Psoas muscle (tissue), 8 donors: ENCODE measurements around the gene ADRA2B. TPM values are rescaled to one million over a fixed set of nuclear protein-coding genes. Genes with fewer than 3 reads are reported as not detected.
"Not testable (repeated sequence)": the region's sequence is repeated elsewhere in the genome, so short reads cannot be mapped to it uniquely, and the experiment has no call there.

Source experiments
- ATAC-seq, 4 donors: fragments of 200-7000 bp; cut with Tn5 transposase; one replicate each; pipeline ENCODE4 v1.9.1; 2020; ENCODE audit warnings: moderate library complexity in 3 of 4, mild to moderate bottlenecking in 2 of 4
- DNase-seq, 2 donors: peaks; one replicate each; pipeline ENCODE4 v3.0.0-alpha.2; 2020
- H3K27ac ChIP-seq: fragments of 200-600 bp; one replicate; pipeline ENCODE4 v1.8.0; 2022
- H3K27me3 ChIP-seq, 3 donors: fragments of 200-600 bp in 1 of 3; one replicate each; pipeline versions ENCODE4 v1.6.1 to v1.8.0; 2013 to 2022; ENCODE audit warnings: low read length in 2 of 3, mild to moderate bottlenecking in 2 of 3, moderate library complexity in 1 of 3; ENCODE audit not compliant: insufficient read depth in 3 of 3
- H3K36me3 ChIP-seq, 2 donors: fragments of 200-600 bp in 1 of 2; one replicate each; pipeline versions ENCODE4 v1.6.1 to v1.8.0; 2013 to 2022; ENCODE audit warnings: low read depth in 1 of 2, mild to moderate bottlenecking in 1 of 2, moderate library complexity in 1 of 2; ENCODE audit not compliant: insufficient read depth in 1 of 2
- H3K4me1 ChIP-seq: fragments of 200-600 bp; one replicate; pipeline ENCODE4 v1.8.0; 2022
- H3K4me3 ChIP-seq: fragments of 200-600 bp; one replicate; pipeline ENCODE4 v1.8.0; 2022; ENCODE audit warnings: mild to moderate bottlenecking
- H3K9me3 ChIP-seq: fragments of 200-600 bp; one replicate; pipeline ENCODE4 v1.8.0; 2022
- WGBS, 3 donors: extraction: QIAGEN DNeasy Blood & Tissue Kit; methylation state at CpG; one replicate each; pipeline versions ENCODE4 v1.1.6 to v1.1.7; 2013; 5-methylcytosine and 5-hydroxymethylcytosine counted together
- intact Hi-C, 2 donors: fragments of 100-400 bp; cut with DNase I; formaldehyde crosslinking; loops; one replicate each; pipeline versions ENCODE4 v1.11.0 to v1.14.2; 2022
- polyA plus RNA-seq, 3 donors: library from polyadenylated mRNA; stranded (reverse); fragments of 200-250 nt; gene quantifications; one replicate each; pipeline ENCODE4 v1.2.3, GENCODE V29; 2013
- total RNA-seq, 4 donors: library from RNA; stranded (reverse); fragmentation: NEBNext Ultra II Directional in 2 of 4; extraction: Animal tissue kit (Norgen Biotek cat#: 25700) in 2 of 4; gene quantifications; one replicate each; pipeline versions ENCODE4 v1.2.1 to v1.2.4, GENCODE V29; 2021 to 2023
- TF ChIP-seq, protein P1 (sequence below): fragments of 200-600 bp; IDR thresholded peaks from one replicate; pipeline ENCODE4 v1.8.0; 2022; ENCODE audit warnings: antibody characterized with exemption
- donor health status: healthy with polysubstance abuse.
- donor health status: DM: no; HTN: no; CAD: no; lungs with moderate emphysema.
- donor health status: Bipolar disorder and iron deficiency.
- donor health status: healthy.
- donor health status: DM: yes; HTN: yes; CAD: no.
- donor health status: DM: no; HTN: no; CAD: no.
- donor health status: DM: no; HTN: no; CAD: no.
- donor health status: DM: yes; HTN: yes; CAD: no.

Gene ADRA2B
- total and polyA plus RNA-seq, 7 donors = 1.6 to 5.3 (median 2.1) TPM

DNA sequence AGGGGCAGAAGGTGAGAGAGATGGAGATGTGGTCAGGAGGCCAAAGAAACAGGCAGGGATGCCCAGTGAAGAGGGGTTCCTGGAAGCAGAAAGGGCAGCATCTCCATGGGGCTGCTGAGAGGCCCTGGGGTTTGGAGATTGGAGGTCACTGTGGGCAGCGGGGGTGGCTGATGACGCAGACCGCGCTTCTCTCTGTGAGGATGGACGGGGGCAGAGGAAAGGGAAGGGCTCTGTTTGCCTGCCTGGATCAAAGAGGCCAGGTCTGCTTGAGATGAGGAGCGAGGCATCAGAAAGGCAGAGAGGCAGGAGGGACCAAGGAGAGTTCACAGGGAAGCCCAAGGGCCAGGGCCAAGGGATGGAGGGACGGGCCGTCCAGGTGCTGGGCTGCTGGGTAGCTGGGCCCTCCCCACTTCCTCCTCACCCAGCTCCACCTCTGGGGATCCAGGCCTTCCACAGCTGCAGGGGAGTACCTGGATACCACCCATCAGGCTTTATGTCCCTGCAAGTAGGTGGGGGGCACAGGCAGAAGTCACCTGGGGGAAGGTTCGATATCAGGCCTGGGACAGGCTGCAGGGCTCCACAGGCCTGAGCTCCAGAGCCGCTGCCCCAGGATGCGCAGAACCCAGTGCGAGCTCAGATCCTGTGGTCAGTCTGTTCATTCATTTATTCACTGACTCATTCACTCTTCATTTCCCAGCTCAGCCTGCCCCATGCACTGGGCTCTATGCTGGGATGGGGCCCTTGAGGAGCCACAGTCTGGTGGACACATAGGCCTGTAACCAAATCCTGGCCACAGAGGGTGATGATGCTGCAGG lies 30.6 kb downstream of the ADRA2B start:
- DNase-seq = no peak

DNA sequence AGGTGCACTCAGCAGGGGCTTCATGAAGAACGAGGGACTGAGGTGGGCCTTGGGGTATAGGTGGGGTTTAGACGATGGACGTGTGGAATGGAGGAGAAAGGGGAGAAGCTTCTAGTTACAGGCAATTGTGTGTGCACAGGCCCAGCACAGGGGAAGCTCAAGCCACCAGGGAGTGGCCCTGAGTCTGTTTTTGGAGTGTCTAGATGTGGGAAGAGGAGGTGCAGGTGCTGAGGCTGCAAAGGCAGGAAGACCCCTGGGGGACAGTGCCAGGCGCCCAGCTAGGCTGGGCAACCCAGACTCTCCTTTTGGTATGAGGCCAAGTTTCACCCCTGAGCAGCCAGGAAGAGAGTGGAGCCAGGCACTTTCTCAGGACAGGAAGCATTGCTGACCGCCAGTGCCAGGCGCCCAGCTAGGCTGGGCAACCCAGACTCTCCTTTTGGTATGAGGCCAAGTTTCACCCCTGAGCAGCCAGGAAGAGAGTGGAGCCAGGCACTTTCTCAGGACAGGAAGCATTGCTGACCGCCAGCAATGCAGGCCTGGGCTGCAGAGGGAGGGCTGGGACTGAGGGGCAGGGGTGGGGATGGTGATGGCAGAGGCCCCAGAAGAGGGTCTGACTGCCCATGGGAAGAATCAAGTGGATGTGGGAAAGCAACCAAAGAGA lies 31.4 kb downstream of the ADRA2B start:
- H3K27me3 ChIP-seq, H3K4me3 ChIP-seq, H3K27ac ChIP-seq, ATAC-seq, H3K36me3 ChIP-seq, intact Hi-C loops, H3K9me3 ChIP-seq, DNase-seq: not testable (repeated sequence)
- WGBS, 3 donors = 67 to 73% (median 70%) methylated on average over 5 to 7 of the region's 7 CpGs
- H3K4me1 ChIP-seq = peaks cover 12% of the 10 kb centered on the region

More for the DNA sequence above, 30.6 kb downstream of the ADRA2B start:
- TF ChIP-seq, protein P1, sequence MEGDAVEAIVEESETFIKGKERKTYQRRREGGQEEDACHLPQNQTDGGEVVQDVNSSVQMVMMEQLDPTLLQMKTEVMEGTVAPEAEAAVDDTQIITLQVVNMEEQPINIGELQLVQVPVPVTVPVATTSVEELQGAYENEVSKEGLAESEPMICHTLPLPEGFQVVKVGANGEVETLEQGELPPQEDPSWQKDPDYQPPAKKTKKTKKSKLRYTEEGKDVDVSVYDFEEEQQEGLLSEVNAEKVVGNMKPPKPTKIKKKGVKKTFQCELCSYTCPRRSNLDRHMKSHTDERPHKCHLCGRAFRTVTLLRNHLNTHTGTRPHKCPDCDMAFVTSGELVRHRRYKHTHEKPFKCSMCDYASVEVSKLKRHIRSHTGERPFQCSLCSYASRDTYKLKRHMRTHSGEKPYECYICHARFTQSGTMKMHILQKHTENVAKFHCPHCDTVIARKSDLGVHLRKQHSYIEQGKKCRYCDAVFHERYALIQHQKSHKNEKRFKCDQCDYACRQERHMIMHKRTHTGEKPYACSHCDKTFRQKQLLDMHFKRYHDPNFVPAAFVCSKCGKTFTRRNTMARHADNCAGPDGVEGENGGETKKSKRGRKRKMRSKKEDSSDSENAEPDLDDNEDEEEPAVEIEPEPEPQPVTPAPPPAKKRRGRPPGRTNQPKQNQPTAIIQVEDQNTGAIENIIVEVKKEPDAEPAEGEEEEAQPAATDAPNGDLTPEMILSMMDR = no peak
- Histone ChIP-seq H3K36me3 (no peaks in the 10 kb centered on the region), H3K9me3 (no peaks in the 10 kb centered on the region), H3K27me3 (no peaks in the 10 kb centered on the region), H3K4me1 (peaks cover 12% of the 10 kb centered on the region), H3K4me3 (no peak overlapping the region), H3K27ac (no peak overlapping the region)
- 95 to 96% (median 96%) methylated on average over 12 of the region's 12 CpGs for WGBS, 3 donors
- intact Hi-C loops = no loop called here
- no peak for ATAC-seq

DNA sequence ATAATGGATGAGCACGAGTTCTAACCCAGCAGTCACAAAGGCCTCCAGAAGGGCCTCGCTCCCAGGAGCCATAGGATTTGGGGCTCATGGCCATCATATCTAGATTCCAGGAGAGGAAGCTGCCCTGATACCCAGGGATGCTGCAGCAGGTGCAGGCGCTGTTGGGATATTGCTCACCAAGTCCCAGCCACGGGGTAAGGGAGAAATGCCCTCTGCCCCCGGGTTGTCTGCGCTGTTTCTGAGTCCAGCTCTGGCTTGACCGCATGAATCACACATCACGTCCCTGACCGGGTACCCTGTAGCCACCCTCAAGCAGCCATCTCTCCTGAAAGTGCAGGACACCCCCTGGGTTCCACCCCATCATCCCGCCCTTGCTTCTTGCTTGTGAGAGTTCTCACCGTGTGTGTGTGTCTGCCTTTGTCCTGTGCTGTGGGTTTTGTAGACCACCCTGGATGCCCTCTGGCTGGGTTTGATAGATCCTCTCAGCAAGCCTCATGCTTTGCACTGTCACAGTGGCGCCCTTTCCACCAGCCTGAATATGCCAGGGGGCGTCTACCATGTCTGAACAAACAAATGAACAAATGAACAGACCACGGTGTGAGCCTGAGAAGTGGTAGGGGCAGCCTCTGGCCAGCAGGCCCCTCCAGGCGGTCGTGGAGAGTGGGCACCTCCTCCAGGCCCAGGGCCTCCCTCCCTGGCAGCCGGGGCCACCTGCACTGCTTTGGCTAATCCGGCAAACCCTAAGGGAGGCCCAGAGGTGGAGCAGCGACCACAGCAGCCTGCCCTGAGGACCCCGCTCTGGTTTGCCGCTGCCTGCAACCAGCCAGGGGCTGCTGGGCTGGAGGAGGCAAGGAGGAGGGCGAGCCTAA lies 32.1 kb downstream of the ADRA2B start:
- no peak for DNase-seq
- peaks cover 12% of the 10 kb centered on the region for H3K4me1 ChIP-seq
- H3K4me3 ChIP-seq = no peak overlapping the region
- no peaks in the 10 kb centered on the region for H3K36me3 ChIP-seq
- no peak for ATAC-seq
- no peaks in the 10 kb centered on the region for H3K9me3 ChIP-seq
- H3K27me3 ChIP-seq = no peaks in the 10 kb centered on the region
- 85 to 90% (median 87%) methylated on average over 22 of the region's 22 CpGs for WGBS, 3 donors
- intact Hi-C loops = no loop called here
- H3K27ac ChIP-seq = no peak overlapping the region
- TF ChIP-seq, protein P1 = no peak

DNA sequence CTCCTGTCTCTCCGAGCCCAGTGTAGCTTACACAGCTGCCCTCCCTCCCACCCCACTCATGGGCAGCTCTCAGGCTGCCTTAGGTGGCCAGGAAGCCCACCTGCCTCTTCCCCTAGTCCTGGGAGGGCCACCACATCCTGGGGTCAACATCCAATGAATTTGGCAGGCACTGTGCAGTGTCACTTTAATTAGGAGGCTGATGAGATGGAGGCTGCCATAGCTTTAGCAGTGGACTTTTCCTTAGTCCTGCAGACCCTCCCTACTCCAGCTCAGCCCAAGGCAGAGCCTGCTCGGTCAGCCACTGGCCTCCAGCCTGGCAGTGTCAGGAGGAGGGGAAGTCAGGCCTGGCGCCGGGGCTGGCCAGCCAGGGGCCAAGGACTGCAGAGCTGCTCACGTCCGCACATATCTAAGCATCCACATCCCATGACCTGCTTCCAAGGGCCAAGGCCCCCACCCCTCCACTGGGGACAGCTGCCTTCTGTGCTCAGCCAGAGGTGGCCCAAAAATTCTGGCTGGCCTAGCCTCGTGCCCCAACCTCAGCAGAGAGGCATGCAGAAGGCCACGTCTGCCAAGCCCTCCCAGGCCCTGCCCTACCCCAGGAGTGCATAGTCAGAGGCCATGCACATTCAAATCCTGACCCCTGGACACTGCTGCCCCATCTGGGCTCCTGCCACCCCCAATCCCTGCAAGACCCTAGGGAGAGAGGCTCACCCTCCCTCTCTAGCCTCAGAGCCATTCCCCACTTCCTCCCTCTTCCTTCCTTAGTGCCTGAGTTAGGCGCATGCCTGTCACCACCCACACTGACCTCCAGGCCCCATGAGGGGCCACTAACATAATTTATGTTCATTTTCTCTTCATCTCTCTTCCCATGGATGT lies 33.1 kb downstream of the ADRA2B start:
- DNase-seq = peak; percentile 60 to 73
- TF ChIP-seq, protein P1 = no peak
- no peaks in the 10 kb centered on the region for H3K27me3 ChIP-seq
- H3K9me3 ChIP-seq = no peaks in the 10 kb centered on the region
- intact Hi-C loops = no loop called here
- WGBS, 3 donors = 40 to 56% (median 49%) methylated on average over 9 of the region's 9 CpGs
- H3K4me1 ChIP-seq = peaks cover 12% of the 10 kb centered on the region
- ATAC-seq = peak; percentile 30 to 63 (median 58)
- H3K36me3 ChIP-seq = no peaks in the 10 kb centered on the region
- no peak overlapping the region for H3K4me3 ChIP-seq
- H3K27ac ChIP-seq = peak overlapping the region; percentile 65
